Natural killer cell (primary cell): ENCODE data around the gene DGKE. TPM values are rescaled to one million over a fixed set of nuclear protein-coding genes. Genes with fewer than 3 reads are reported as not detected.

Source experiments
- ATAC-seq, 3 donors: fragments of 150-1000 bp in 2 of 3; fragments of 200-7000 bp in 1 of 3; cut with Tn5 transposase; 1 replicate in 1 of 3; 2 replicates in 2 of 3; pipeline ENCODE4 v1.10.0; 2021; ENCODE audit warnings: mild to moderate bottlenecking in 2 of 3, moderate library complexity in 2 of 3
- DNase-seq, 2 donors: peaks; one replicate each; pipeline versions ENCODE4 v3.0.0 to v3.0.0-alpha.2; 2013 to 2021; ENCODE audit warnings: mixed read lengths in 1 of 2
- H3K27ac ChIP-seq: one replicate; pipeline ENCODE4 v1.5.1; 2013; ENCODE audit warnings: mild to moderate bottlenecking, low read length
- H3K27me3 ChIP-seq: one replicate; pipeline ENCODE4 v1.6.1; 2013; ENCODE audit warnings: low read length; ENCODE audit not compliant: control insufficient read depth, insufficient read depth
- H3K36me3 ChIP-seq: one replicate; pipeline ENCODE4 v1.6.1; 2013; ENCODE audit warnings: low read length; ENCODE audit not compliant: control insufficient read depth, insufficient read depth
- H3K4me1 ChIP-seq: one replicate; pipeline ENCODE4 v1.6.1; 2013; ENCODE audit warnings: low read length; ENCODE audit not compliant: control insufficient read depth, insufficient read depth
- H3K4me3 ChIP-seq: one replicate; pipeline ENCODE4 v1.5.1; 2013; ENCODE audit warnings: low read length
- H3K9me3 ChIP-seq: one replicate; pipeline ENCODE4 v1.6.1; 2013; ENCODE audit warnings: low read length; ENCODE audit not compliant: control insufficient read depth, insufficient read depth
- H3K27ac Mint-ChIP-seq, 2 donors: one replicate each; pipeline ENCODE4 v1.8.0; 2022; ENCODE audit warnings: mild to moderate bottlenecking in 2 of 2, mixed read lengths in 2 of 2, moderate library complexity in 1 of 2
- H3K27me3 Mint-ChIP-seq, 2 donors: one replicate each; pipeline ENCODE4 v1.8.0; 2022; ENCODE audit warnings: low read depth in 2 of 2, mixed read lengths in 2 of 2
- H3K36me3 Mint-ChIP-seq: one replicate; pipeline ENCODE4 v1.8.0; 2022; ENCODE audit warnings: mixed read lengths
- H3K4me1 Mint-ChIP-seq, 2 donors: one replicate each; pipeline ENCODE4 v1.8.0; 2022; ENCODE audit warnings: mixed read lengths in 2 of 2
- H3K4me3 Mint-ChIP-seq: one replicate; pipeline ENCODE4 v1.8.0; 2022; ENCODE audit warnings: mild to moderate bottlenecking, moderate library complexity, mixed read lengths
- H3K9me3 Mint-ChIP-seq, 2 donors: one replicate each; pipeline ENCODE4 v1.8.0; 2022; ENCODE audit warnings: mixed read lengths in 2 of 2
- WGBS: methylation state at CpG from one replicate; pipeline ENCODE4 v1.1.7; 2013; ENCODE audit warnings: missing lambda C conversion rate; ENCODE audit not compliant: insufficient coverage; 5-methylcytosine and 5-hydroxymethylcytosine counted together
- intact Hi-C: fragments of 100-400 bp; cut with micrococcal nuclease; formaldehyde crosslinking; loops from one replicate; pipeline ENCODE4 v1.14.2; 2022
- total RNA-seq, 4 donors: library from RNA; stranded (reverse); fragments of 120-200 nt in 1 of 4; gene quantifications; one replicate each; pipeline versions ENCODE4 v1.2.3 to v1.2.4, GENCODE V29; 2013 to 2022
- TF ChIP-seq, protein P1 (sequence below): fragments of 200-600 bp; IDR thresholded peaks from one replicate; pipeline ENCODE4 v1.8.0; 2022; ENCODE audit warnings: antibody characterized with exemption

DGKE gene
- total RNA-seq, 3 donors from 2014 or later (not counting 1 experiment from before 2014, with no cell fraction given): 19.3 to 31.0 (median 29.5) TPM

DNA sequence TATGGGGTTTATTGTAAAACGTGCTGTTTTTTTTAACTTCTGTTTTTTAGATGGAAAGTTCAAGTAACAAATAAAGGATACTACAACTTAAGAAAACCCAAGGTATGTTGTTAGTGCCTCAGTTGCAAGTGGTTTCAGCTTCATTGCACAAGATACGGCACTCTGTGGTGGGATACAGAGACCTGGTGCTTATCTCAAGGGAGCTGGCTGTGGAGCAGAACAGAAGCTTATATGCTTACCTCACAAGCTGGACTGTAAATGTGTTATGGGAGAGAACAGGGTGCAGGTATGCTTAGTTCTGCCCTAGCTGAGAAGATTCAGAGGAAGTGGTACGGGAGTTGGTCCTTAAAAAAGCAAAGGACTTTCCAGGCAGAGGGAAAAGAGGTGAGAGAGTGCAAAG, 15.2 kb downstream of the DGKE start:
- intact Hi-C loops: no loop called here
- Mint-ChIP-seq H3K9me3 (no peaks in the 10 kb centered on the region), H3K27me3 (no peaks in the 10 kb centered on the region), H3K4me3 (no peak overlapping the region), H3K36me3 (peaks cover 21% of the 10 kb centered on the region), H3K27ac (no peak overlapping the region), H3K4me1 (peaks cover 0 to 5% of the 10 kb centered on the region in 2 donors)
- no peak for ATAC-seq
- no peak overlapping the region for H3K4me3 ChIP-seq
- no peaks in the 10 kb centered on the region for H3K9me3 ChIP-seq
- H3K27ac ChIP-seq: no peak overlapping the region
- WGBS: 67% methylated on average over 2 of the region's 3 CpGs
- peaks cover 26% of the 10 kb centered on the region for H3K36me3 ChIP-seq
- TF ChIP-seq, protein P1, sequence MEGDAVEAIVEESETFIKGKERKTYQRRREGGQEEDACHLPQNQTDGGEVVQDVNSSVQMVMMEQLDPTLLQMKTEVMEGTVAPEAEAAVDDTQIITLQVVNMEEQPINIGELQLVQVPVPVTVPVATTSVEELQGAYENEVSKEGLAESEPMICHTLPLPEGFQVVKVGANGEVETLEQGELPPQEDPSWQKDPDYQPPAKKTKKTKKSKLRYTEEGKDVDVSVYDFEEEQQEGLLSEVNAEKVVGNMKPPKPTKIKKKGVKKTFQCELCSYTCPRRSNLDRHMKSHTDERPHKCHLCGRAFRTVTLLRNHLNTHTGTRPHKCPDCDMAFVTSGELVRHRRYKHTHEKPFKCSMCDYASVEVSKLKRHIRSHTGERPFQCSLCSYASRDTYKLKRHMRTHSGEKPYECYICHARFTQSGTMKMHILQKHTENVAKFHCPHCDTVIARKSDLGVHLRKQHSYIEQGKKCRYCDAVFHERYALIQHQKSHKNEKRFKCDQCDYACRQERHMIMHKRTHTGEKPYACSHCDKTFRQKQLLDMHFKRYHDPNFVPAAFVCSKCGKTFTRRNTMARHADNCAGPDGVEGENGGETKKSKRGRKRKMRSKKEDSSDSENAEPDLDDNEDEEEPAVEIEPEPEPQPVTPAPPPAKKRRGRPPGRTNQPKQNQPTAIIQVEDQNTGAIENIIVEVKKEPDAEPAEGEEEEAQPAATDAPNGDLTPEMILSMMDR: no peak
- no peaks in the 10 kb centered on the region for H3K4me1 ChIP-seq
- no peaks in the 10 kb centered on the region for H3K27me3 ChIP-seq
- DNase-seq: no peak

GRCh38 chr17:56850591-56850990, 16.6 kb downstream of the DGKE start:
- peaks cover 0 to 5% of the 10 kb centered on the region in 2 donors for H3K4me1 Mint-ChIP-seq
- Histone ChIP-seq H3K4me3 (no peak overlapping the region), H3K4me1 (no peaks in the 10 kb centered on the region), H3K9me3 (no peaks in the 10 kb centered on the region), H3K27ac (no peak overlapping the region), H3K36me3 (peaks cover 25% of the 10 kb centered on the region), H3K27me3 (no peaks in the 10 kb centered on the region)
- intact Hi-C loops: no loop called here
- no peak overlapping the region for H3K27ac Mint-ChIP-seq
- ATAC-seq (no peak), DNase-seq (no peak)
- no peaks in the 10 kb centered on the region for H3K9me3 Mint-ChIP-seq
- WGBS: 89% methylated on average over 2 of the region's 2 CpGs
- H3K4me3 Mint-ChIP-seq: no peak overlapping the region
- H3K27me3 Mint-ChIP-seq: no peaks in the 10 kb centered on the region
- H3K36me3 Mint-ChIP-seq: peaks cover 21% of the 10 kb centered on the region
- TF ChIP-seq, protein P1: no peak

DNA sequence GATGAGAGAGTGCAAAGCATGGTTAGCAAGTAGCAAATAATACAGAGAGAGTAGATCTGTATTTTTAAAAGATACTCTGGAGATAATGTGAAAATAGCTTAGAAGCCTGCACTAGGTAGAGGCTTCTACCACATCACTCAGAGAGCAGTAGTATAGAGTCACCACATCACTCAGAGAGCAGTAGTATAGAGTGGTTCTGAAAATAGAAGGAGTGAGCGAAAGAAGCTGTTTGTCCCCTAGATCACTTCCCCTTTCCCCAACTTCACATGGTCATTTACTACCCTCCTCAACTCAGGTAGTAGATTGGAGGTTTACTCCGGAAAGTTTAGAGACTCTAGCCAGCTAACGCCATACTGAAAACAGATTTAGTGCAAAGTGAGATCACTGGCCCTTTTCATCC, 17.1 kb downstream of the DGKE start:
- Histone ChIP-seq H3K4me3 (no peak overlapping the region), H3K36me3 (peaks cover 26% of the 10 kb centered on the region), H3K9me3 (no peaks in the 10 kb centered on the region), H3K27ac (no peak overlapping the region), H3K27me3 (no peaks in the 10 kb centered on the region), H3K4me1 (no peaks in the 10 kb centered on the region)
- DNase-seq (no peak), ATAC-seq (no peak)
- Mint-ChIP-seq H3K36me3 (peaks cover 21% of the 10 kb centered on the region), H3K27me3 (no peaks in the 10 kb centered on the region), H3K4me1 (peaks cover 0 to 5% of the 10 kb centered on the region in 2 donors), H3K9me3 (no peaks in the 10 kb centered on the region), H3K27ac (no peak overlapping the region), H3K4me3 (no peak overlapping the region)
- intact Hi-C loops: no loop called here
- WGBS: 67% methylated on average over 1 of the region's 3 CpGs
- TF ChIP-seq, protein P1: no peak

DNA sequence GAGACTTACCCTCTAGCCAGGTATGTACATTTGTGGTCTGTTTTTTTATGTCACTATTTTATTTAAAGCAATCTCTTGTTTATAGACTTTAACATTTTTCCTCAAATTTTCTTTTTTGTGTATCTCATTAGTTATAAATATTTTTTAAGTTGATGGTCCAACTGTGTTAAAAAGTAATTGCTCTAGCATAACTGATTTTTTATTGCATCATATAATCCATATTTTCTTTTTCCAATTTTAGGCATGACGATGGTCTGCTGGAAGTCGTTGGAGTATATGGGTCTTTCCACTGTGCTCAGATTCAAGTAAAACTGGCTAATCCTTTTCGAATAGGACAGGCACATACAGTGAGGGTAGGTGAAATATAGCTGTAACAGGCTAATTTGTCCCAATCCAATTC, 27.9 kb downstream of the DGKE start:
- H3K36me3 Mint-ChIP-seq: peaks cover 24% of the 10 kb centered on the region
- ATAC-seq (no peak), DNase-seq (no peak)
- no peaks in the 10 kb centered on the region for H3K27me3 Mint-ChIP-seq
- H3K27ac Mint-ChIP-seq: no peak overlapping the region
- Histone ChIP-seq H3K4me1 (no peaks in the 10 kb centered on the region), H3K36me3 (peaks cover 44% of the 10 kb centered on the region), H3K27ac (no peak overlapping the region), H3K27me3 (no peaks in the 10 kb centered on the region), H3K4me3 (no peak overlapping the region), H3K9me3 (no peaks in the 10 kb centered on the region)
- no peaks in the 10 kb centered on the region for H3K9me3 Mint-ChIP-seq
- no peaks in the 10 kb centered on the region for H3K4me1 Mint-ChIP-seq
- H3K4me3 Mint-ChIP-seq: no peak overlapping the region
- intact Hi-C loops: no loop called here
- WGBS: 97% methylated on average over 3 of the region's 3 CpGs
- TF ChIP-seq, protein P1: no peak
